Epithelial cell of proximal tubule (primary cell): Measurements from ENCODE around the gene NKIRAS1. TPM values are rescaled to one million over a fixed set of nuclear protein-coding genes. Genes with fewer than 3 reads are reported as not detected.
"Not testable (repeated sequence)": the region's sequence is repeated elsewhere in the genome, so short reads cannot be mapped to it uniquely, and the experiment has no call there.

Experiments used
- DNase-seq: peaks from one replicate; pipeline ENCODE4 v3.0.0-alpha.2; 2011; ENCODE audit warnings: low read depth
- H3K4me3 ChIP-seq: 2 replicates; pipeline ENCODE4 v1.5.1; 2011; ENCODE audit warnings: low read depth, mild to moderate bottlenecking, low read length
- total RNA-seq: library from RNA; depleted of rRNA; stranded (reverse); fragments of >200 nt; gene quantifications from 2 replicates; pipeline ENCODE4 v1.2.3, GENCODE V29; 2015
- TF ChIP-seq, protein P1 (sequence below): conservative IDR thresholded peaks from 2 replicates; pipeline ENCODE4 v1.5.1; 2012; ENCODE audit warnings: low read depth, mild to moderate bottlenecking, low read length

NKIRAS1 gene
- total RNA-seq, 1 donor from 2014 or later: 5.9 TPM

DNA sequence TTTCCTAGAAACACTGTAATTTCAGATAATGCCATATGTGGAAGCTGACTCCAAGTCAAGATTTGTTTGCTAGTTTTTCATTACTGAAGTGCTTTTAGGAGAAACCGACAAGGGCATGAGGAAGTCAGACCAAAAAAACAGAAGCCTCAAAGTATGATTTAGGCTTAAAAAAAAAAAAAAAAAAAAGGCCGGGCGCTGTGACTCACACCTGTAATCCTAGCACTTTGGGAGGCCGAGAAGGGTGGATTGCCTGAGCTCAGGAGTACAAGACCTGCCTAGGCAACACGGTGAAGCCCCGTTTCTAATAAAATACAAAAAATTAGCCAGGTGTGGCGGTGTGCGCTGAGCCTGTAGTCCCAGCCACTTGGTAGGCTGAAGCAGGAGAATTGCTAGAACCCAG is 11.7 kb upstream of the NKIRAS1 start:
- TF ChIP-seq, protein P1, sequence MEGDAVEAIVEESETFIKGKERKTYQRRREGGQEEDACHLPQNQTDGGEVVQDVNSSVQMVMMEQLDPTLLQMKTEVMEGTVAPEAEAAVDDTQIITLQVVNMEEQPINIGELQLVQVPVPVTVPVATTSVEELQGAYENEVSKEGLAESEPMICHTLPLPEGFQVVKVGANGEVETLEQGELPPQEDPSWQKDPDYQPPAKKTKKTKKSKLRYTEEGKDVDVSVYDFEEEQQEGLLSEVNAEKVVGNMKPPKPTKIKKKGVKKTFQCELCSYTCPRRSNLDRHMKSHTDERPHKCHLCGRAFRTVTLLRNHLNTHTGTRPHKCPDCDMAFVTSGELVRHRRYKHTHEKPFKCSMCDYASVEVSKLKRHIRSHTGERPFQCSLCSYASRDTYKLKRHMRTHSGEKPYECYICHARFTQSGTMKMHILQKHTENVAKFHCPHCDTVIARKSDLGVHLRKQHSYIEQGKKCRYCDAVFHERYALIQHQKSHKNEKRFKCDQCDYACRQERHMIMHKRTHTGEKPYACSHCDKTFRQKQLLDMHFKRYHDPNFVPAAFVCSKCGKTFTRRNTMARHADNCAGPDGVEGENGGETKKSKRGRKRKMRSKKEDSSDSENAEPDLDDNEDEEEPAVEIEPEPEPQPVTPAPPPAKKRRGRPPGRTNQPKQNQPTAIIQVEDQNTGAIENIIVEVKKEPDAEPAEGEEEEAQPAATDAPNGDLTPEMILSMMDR: no peak
- DNase-seq: no peak
- H3K4me3 ChIP-seq: no peak overlapping the region

DNA sequence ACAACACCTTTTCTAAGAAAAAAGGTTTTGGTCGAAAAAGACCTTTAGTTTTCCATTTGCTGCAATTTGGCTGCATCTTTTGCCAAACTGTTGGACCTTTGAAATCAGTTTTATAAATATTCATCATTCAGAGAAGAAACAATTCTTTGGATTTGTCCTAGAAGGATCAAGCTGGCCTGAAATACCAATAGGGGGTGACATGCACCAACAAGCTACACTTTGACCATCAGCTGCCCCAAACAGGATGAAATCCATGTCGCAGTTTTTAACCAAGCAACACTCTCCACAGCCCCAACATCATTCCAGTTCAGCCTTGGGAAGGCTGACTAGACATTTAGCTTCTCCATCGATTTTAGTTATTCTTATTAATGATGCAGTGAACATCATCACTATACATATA is 9.9 kb upstream of the NKIRAS1 start:
- no peak for DNase-seq
- TF ChIP-seq, protein P1: peak; percentile 36
- H3K4me3 ChIP-seq: no peak overlapping the region

DNA sequence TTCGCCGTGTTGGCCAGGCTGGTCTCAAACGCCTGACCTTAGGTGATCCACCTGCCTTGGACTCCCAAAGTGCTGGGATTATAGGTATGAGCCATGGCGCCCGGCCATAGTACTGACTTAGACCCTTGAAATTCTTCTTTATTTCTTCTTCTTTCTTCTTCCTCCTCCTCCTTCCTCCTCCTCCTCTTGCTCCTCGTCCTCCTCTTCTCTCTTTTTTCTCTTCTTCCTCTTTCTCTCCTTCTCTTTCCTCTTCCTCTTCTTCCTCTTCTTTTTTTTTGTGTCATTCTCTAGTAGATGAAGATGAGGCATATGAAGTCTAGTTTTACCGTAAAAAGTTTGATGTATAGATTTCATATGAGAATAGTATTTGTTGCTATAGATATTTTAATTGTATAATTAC is 9.5 kb upstream of the NKIRAS1 start:
- TF ChIP-seq, protein P1: no peak
- no peak overlapping the region for H3K4me3 ChIP-seq
- no peak for DNase-seq

DNA sequence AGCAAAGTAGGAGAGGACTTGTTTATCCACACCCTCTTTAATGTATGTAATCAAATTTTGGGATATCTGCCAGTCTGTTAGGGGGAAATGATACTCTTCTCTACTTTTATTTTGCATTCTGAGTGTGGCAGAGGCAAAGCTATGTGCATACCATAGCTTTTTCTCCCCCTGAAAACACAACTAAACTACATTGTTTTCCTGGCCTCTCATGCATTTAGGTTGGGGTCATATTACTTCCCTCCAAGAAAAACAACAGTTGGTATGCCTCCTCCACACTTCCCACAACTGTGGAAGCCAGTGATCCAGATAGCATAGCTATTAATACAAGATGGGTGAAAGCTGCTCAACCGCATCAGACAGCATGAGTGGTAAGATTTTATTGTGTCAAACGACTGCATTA is 7.0 kb upstream of the NKIRAS1 start:
- H3K4me3 ChIP-seq: no peak overlapping the region
- TF ChIP-seq, protein P1: no peak
- peak; percentile 76 for DNase-seq

DNA sequence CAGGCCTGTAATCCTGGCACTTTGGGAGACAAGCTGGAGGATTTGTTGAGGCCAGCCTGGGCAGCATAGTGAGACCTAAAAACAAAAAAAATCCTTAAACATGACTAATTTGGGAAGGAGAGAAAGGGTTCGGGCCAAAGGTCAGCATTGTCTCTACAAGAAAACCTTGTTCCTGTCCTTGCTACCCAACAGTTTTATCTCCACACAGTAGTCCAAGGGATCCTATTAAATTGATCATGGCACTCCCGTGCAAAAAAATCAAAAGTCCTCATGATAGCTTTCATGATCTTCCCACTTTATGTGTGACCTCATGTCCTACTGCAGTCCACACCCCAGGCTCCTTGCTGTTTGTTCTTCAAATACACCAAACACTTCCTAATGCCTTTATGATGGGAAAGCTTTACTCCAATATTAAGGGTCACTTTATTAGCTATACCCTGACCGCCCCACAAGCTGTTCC is 4.3 kb upstream of the NKIRAS1 start:
- DNase-seq: no peak
- no peak overlapping the region for H3K4me3 ChIP-seq
- TF ChIP-seq, protein P1: no peak

DNA sequence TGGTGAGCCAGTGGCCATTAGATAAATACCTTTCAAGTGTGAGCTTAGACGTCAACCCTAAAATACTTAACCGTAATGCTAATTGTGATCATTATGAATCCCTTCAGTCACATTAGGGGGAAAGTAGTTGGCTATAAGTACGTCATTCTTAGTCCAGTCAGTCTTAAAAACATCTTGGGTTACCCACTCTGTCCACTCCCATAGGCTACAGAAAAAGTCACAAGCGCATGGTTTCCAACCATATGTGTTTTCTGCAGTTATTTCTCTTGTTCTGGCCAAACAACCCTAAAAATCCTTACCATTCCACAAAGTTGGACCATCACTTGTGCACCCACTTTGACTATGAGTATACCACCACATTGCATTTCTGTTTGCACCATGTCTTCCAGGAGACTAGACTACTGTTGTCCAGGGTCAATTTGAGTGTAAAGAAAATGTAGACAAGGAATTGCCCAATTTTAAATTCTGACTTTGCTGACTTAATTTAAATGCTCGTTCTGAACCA is 3.4 kb upstream of the NKIRAS1 start:
- no peak for DNase-seq
- TF ChIP-seq, protein P1: no peak
- H3K4me3 ChIP-seq: no peak overlapping the region

DNA sequence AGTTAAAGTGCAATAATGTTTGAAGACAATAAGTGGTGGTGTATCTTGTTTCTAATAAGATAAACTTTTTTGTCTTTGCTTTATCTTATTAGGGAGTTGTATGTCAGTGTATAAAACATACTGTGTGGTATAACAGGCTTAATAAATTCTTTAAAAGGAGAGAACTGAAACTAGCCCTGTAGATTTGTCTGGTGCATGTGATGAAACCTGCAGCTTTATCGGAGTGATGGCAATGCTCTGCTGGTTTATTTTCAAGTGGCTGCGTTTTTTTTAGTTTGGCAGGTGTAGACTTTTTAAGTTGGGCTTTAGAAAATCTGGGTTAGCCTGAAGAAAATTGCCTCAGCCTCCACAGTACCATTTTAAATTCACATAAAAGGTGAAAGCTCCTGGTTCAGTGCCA is 2.8 kb upstream of the NKIRAS1 start:
- no peak overlapping the region for H3K4me3 ChIP-seq
- TF ChIP-seq, protein P1: no peak
- no peak for DNase-seq

DNA sequence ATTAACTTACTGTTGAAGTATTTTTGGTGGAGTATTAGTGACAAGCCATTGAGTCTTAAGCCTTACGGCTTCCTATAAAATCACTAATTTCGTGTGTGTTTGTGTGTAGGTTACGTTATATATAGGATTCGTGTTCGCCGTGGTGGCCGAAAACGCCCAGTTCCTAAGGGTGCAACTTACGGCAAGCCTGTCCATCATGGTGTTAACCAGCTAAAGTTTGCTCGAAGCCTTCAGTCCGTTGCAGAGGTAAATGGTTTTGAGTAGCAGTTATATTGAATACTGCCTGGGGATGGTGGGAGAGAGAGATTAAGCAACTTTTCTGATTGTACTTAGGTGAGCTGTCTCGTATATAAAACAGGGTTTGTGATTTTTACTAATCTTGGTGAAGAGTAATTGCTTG is 1.5 kb upstream of the NKIRAS1 start:
- peak overlapping the region; percentile 95 for H3K4me3 ChIP-seq
- not testable (repeated sequence) for DNase-seq

DNA sequence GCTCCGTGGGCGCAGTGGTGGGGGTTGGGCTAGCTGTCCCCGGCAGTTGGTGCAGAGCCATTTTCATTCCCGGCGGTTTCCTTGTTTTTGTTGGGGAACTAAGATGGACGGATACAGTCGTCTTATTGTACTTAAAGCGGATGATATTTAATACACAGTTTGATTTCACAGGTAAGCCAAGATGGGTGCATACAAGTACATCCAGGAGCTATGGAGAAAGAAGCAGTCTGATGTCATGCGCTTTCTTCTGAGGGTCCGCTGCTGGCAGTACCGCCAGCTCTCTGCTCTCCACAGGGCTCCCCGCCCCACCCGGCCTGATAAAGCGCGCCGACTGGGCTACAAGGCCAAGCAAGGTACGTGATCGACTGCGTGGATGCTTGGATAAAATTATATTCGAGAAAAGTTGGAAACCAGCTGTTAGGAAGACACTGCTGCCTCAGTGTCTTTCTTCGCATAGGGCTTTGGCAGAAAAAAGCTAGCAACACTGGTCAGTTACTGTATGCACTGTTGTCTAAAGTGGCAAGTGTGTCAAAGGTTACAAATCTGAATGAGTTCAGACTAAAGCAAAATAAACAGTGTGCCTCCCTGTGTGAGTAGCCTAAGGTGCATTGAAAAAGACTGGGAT is 1.0 kb upstream of the NKIRAS1 start:
- H3K4me3 ChIP-seq: peak overlapping the region; percentile 95
- not testable (repeated sequence) for DNase-seq
